HCT116 (cell line): ENCODE results near the gene ZYX. TPM values are rescaled to one million over a fixed set of nuclear protein-coding genes. Genes with fewer than 3 reads are reported as not detected.

Source experiments
- ATAC-seq: fragments of 200-7000 bp; cut with Tn5 transposase; 2 replicates; pipeline ENCODE4 v1.9.1; 2020; ENCODE audit warnings: mild to moderate bottlenecking, moderate library complexity
- BruUV-seq: library from RNA; stranded (reverse); fragments of 400-500 nt; replicated peaks from 2 replicates; lab custom pipeline; 2021; lab: Mats Ljungman, UMichigan
- CTCF ChIA-PET: fragments of 300-600 bp; sonication (Branson Sonifier 250); formaldehyde crosslinking; loops from one replicate; lab custom pipeline; 2021; ENCODE audit warnings: antibody characterized with exemption; lab: Charles Lee
- POLR2A ChIA-PET: fragments of 300-600, 350-600 bp; sonication (Branson Sonifier 250); formaldehyde crosslinking; loops from one replicate; lab custom pipeline; 2021; ENCODE audit warnings: antibody characterized with exemption; lab: Charles Lee
- RAD21 ChIA-PET, 2 experiments: fragments of 300-600 bp; sonication (Branson Sonifier 250); formaldehyde crosslinking; loops; one replicate each; lab custom pipeline; 2023; ENCODE audit warnings: low total read pairs in 2 of 2; ENCODE audit not compliant: uncharacterized antibody in 2 of 2, unreplicated experiment in 2 of 2, low non-redundant PET in 1 of 2; lab: Charles Lee
- DNase-seq: peaks from one replicate; pipeline ENCODE4 v3.0.0-alpha.2; 2010; ENCODE audit warnings: low read depth, low spot score
- H2AFZ ChIP-seq: fragments of 200-600 bp; shearing (Covaris generic), sonication (generic); 2 replicates; pipeline ENCODE4 v1.6.1; 2017; ENCODE audit warnings: low read depth, mixed run types, mixed read lengths, antibody characterized with exemption, low read length; ENCODE audit not compliant: poor library complexity, severe bottlenecking
- H3K27ac ChIP-seq: 2 replicates; pipeline ENCODE4 v1.5.1; 2012; ENCODE audit warnings: low read depth, low read length
- H3K27me3 ChIP-seq: fragments of 200-600 bp; sonication (generic); 2 replicates; pipeline ENCODE4 v1.6.1; 2016; ENCODE audit warnings: mixed run types, low read length, mixed read lengths; ENCODE audit not compliant: insufficient read depth
- H3K36me3 ChIP-seq, 2 experiments: fragments of 200-500 bp in 1 of 2; fragments of 200-600 bp in 1 of 2; sonication (Bioruptor generic) in 1 of 2; sonication (generic) in 1 of 2; 2 replicates each; pipeline versions ENCODE4 v1.5.1 to v1.6.1; 2014 to 2016; ENCODE audit warnings: low read length in 2 of 2, inconsistent platforms in 1 of 2, mixed read lengths in 1 of 2, mixed run types in 1 of 2; ENCODE audit not compliant: insufficient read depth in 2 of 2, control insufficient read depth in 1 of 2
- H3K4me1 ChIP-seq, 2 experiments: fragments of 200-600 bp in 1 of 2; sonication (generic) in 1 of 2; 2 replicates each; pipeline versions ENCODE4 v1.5.1 to v1.6.1; 2012 to 2017; ENCODE audit warnings: low read length in 2 of 2, inconsistent platforms in 1 of 2, mild to moderate bottlenecking in 1 of 2, mixed read lengths in 1 of 2, mixed run types in 1 of 2, moderate library complexity in 1 of 2; ENCODE audit not compliant: insufficient read depth in 2 of 2, control insufficient read depth in 1 of 2
- H3K4me2 ChIP-seq: fragments of 200-600 bp; sonication (generic); 2 replicates; pipeline ENCODE4 v1.6.1; 2017; ENCODE audit warnings: mixed run types, low read length, mixed read lengths
- H3K4me3 ChIP-seq, 2 experiments: fragments of 200-600 bp in 1 of 2; sonication (generic) in 1 of 2; replicated peaks in 1 of 2; 2 replicates each; pipeline ENCODE4 v1.5.1; 2011 to 2016; ENCODE audit warnings: low read length in 2 of 2, control low read depth in 1 of 2, low read depth in 1 of 2, mild to moderate bottlenecking in 1 of 2, mixed read lengths in 1 of 2, mixed run types in 1 of 2
- H3K79me2 ChIP-seq: fragments of 200-600 bp; sonication (generic); 2 replicates; pipeline ENCODE4 v1.6.1; 2017; ENCODE audit warnings: mild to moderate bottlenecking, mixed run types, low read length, moderate library complexity, mixed read lengths; ENCODE audit not compliant: insufficient read depth
- H3K9ac ChIP-seq: fragments of 200-600 bp; sonication (generic); 2 replicates; pipeline ENCODE4 v1.6.1; 2016; ENCODE audit warnings: low read length, mixed read lengths
- H3K9me2 ChIP-seq: fragments of 200-600 bp; sonication (generic), shearing (Covaris generic); 2 replicates; pipeline ENCODE4 v1.6.1; 2017; ENCODE audit warnings: mixed run types, mild to moderate bottlenecking, moderate library complexity; ENCODE audit not compliant: insufficient read depth
- H3K9me3 ChIP-seq, 2 experiments: fragments of 200-500 bp in 1 of 2; fragments of 200-600 bp in 1 of 2; sonication (Bioruptor generic) in 1 of 2; sonication (generic) in 1 of 2; 2 replicates each; pipeline ENCODE4 v1.6.1; 2014 to 2017; ENCODE audit warnings: low read length in 2 of 2, mixed read lengths in 2 of 2, inconsistent platforms in 1 of 2, low read depth in 1 of 2, mild to moderate bottlenecking in 1 of 2, mixed run types in 1 of 2, moderate library complexity in 1 of 2; ENCODE audit not compliant: control insufficient read depth in 1 of 2, insufficient read depth in 1 of 2
- H4K20me1 ChIP-seq: fragments of 200-600 bp; sonication (generic), shearing (Covaris generic); 2 replicates; pipeline ENCODE4 v1.6.1; 2017; ENCODE audit warnings: mixed run types, mild to moderate bottlenecking, moderate library complexity; ENCODE audit not compliant: insufficient read depth
- CTCF ChIP-seq, 3 experiments: fragments of 200-600 bp in 1 of 3; sonication (generic) in 1 of 3; IDR thresholded peaks in 2 of 3; conservative IDR thresholded peaks in 1 of 3; 2 replicates each; pipeline ENCODE4 v1.5.1; 2012 to 2017; ENCODE audit warnings: low read depth in 2 of 3, low read length in 2 of 3, antibody characterized with exemption in 1 of 3, borderline replicate concordance in 1 of 3, control low read depth in 1 of 3, mild to moderate bottlenecking in 1 of 3, mixed read lengths in 1 of 3, mixed run types in 1 of 3, moderate library complexity in 1 of 3; ENCODE audit not compliant: insufficient read depth in 1 of 3
- JUND ChIP-seq: IDR thresholded peaks from 2 replicates; pipeline ENCODE4 v1.6.1; 2012
- MAX ChIP-seq: IDR thresholded peaks from 2 replicates; pipeline ENCODE4 v1.6.1; 2012
- POLR2AphosphoS5 ChIP-seq: IDR thresholded peaks from 2 replicates; pipeline ENCODE4 v1.6.1; 2011; ENCODE audit warnings: mild to moderate bottlenecking, low read depth, low read length, moderate library complexity
- SP1 ChIP-seq: IDR thresholded peaks from 2 replicates; pipeline ENCODE4 v1.6.1; 2012; ENCODE audit warnings: low read depth
- SRF ChIP-seq: IDR thresholded peaks from 2 replicates; pipeline ENCODE4 v1.6.1; 2012; ENCODE audit warnings: low read depth
- TCF7L2 ChIP-seq: IDR thresholded peaks from 2 replicates; pipeline ENCODE4 v1.7.0; 2011; ENCODE audit warnings: borderline replicate concordance, inconsistent platforms; ENCODE audit not compliant: insufficient read depth, insufficient read length; ENCODE audit errors: extremely low read depth
- YY1 ChIP-seq: IDR thresholded peaks from 2 replicates; pipeline ENCODE4 v1.6.1; 2011; ENCODE audit warnings: low read length, low read depth, moderate library complexity, mild to moderate bottlenecking; ENCODE audit not compliant: insufficient replicate concordance; ENCODE audit errors: extremely low read depth
- ZBTB33 ChIP-seq: IDR thresholded peaks from 2 replicates; pipeline ENCODE4 v1.6.1; 2011; ENCODE audit warnings: mild to moderate bottlenecking, low read length, moderate library complexity; ENCODE audit not compliant: insufficient replicate concordance; ENCODE audit errors: extremely low read depth
- ZNF274 ChIP-seq: fragments of 200-500 bp; sonication (Bioruptor generic); IDR thresholded peaks from 2 replicates; pipeline ENCODE4 v1.6.1; 2014; ENCODE audit warnings: mild to moderate bottlenecking, low read depth, low read length, inconsistent platforms
- intact Hi-C: fragments of 100-400 bp; cut with micrococcal nuclease; formaldehyde crosslinking; loops from 2 replicates; pipeline ENCODE4 v1.10.0; 2022
- total RNA-seq: library from RNA; stranded (reverse); gene quantifications from one replicate; pipeline ENCODE4 v1.2.1, GENCODE V29; 2021; ENCODE audit not compliant: unreplicated experiment

ZYX gene
- total RNA-seq, 1 experiment from 2014 or later: 144 TPM

- DNase-seq (no peak), ATAC-seq (no peak)
- intact Hi-C loops: no loop called here
- no peak overlapping the region for H3K9ac ChIP-seq
- no peaks in the 10 kb centered on the region for H3K9me2 ChIP-seq
- H3K27ac ChIP-seq: no peak overlapping the region
- POLR2A ChIA-PET: no interaction called here
- H3K4me3 ChIP-seq: no peak overlapping the region
- H2AFZ ChIP-seq: no peak overlapping the region
- no peak for TF ChIP-seq TCF7L2
- TF ChIP-seq SP1: no peak
- no peak for TF ChIP-seq ZNF274
- TF ChIP-seq JUND: no peak
- TF ChIP-seq, all 23 proteins: peak for 0
- BruUV-seq: no TSS peak
- ChIA-PET CTCF (no interaction called here), RAD21 (no interaction called here)
- Histone ChIP-seq H3K9me3 (no peaks in the 10 kb centered on the region), H3K79me2 (no peaks in the 10 kb centered on the region), H3K4me2 (no peak overlapping the region), H3K4me1 (peaks cover 0 to 4% of the 10 kb centered on the region in 2 experiments; a peak in 2 of 4 replicates), H3K27me3 (no peaks in the 10 kb centered on the region), H4K20me1 (no peaks in the 10 kb centered on the region), H3K36me3 (no peaks in the 10 kb centered on the region)
Measured at GRCh38 chr7:143435266-143435665, 54.1 kb downstream of the ZYX start.

- CTCF ChIA-PET: no interaction called here
- no peak for DNase-seq
- no peak for ATAC-seq
- Histone ChIP-seq H2AFZ (no peak overlapping the region), H4K20me1 (no peaks in the 10 kb centered on the region), H3K9me3 (no peaks in the 10 kb centered on the region), H3K4me3 (no peak overlapping the region), H3K27ac (no peak overlapping the region), H3K27me3 (no peaks in the 10 kb centered on the region), H3K4me2 (no peak overlapping the region), H3K9ac (no peak overlapping the region), H3K4me1 (no peaks in the 10 kb centered on the region), H3K79me2 (no peaks in the 10 kb centered on the region), H3K9me2 (no peaks in the 10 kb centered on the region), H3K36me3 (no peaks in the 10 kb centered on the region)
- RAD21 ChIA-PET: no interaction called here
- no TSS peak for BruUV-seq
- TF ChIP-seq SRF: no peak
- no peak for TF ChIP-seq YY1
- no peak for TF ChIP-seq CTCF (IDR thresholded peaks at IDR 0.05 in 2 of 3, conservative IDR thresholded peaks at IDR 0.05 in 1 of 3; ENCODE audit: borderline replicate concordance in 1 of 3, insufficient read depth in 1 of 3, low read depth in 2 of 3, low read length in 2 of 3)
- no peak for TF ChIP-seq MAX
- TF ChIP-seq ZBTB33: no peak
- no peak for TF ChIP-seq POLR2AphosphoS5
- intact Hi-C loops: no loop called here
- POLR2A ChIA-PET: no interaction called here
Measured at GRCh38 chr7:143436325-143436946, 55.3 kb downstream of the ZYX start.
